Gastroesophageal sphincter (tissue), 4 donors: Measurements from ENCODE around the gene NOX5. TPM values are rescaled to one million over a fixed set of nuclear protein-coding genes. Genes with fewer than 3 reads are reported as not detected.

Experiments
- ATAC-seq: fragments of 150-250 bp; one replicate; pipeline ENCODE4 v1.9.1; 2016; ENCODE audit warnings: mild to moderate bottlenecking, moderate library complexity
- H3K27ac ChIP-seq, 4 donors: fragments of 200-600 bp; sonication (generic) in 3 of 4; 1 replicate in 3 of 4; 2 replicates in 1 of 4; pipeline ENCODE4 v1.5.1; 2016 to 2019
- H3K27me3 ChIP-seq: fragments of 200-600 bp; sonication (generic); one replicate; pipeline ENCODE4 v1.5.1; 2019
- H3K36me3 ChIP-seq, 2 donors: fragments of 200-600 bp; sonication (generic); one replicate each; pipeline ENCODE4 v1.5.1; 2019; ENCODE audit warnings: control low read depth in 1 of 2
- H3K4me1 ChIP-seq, 3 donors: fragments of 200-600 bp; sonication (generic); 1 replicate in 2 of 3; 2 replicates in 1 of 3; pipeline ENCODE4 v1.5.1; 2016 to 2019; ENCODE audit warnings: control low read depth in 2 of 3
- H3K4me3 ChIP-seq, 2 donors: fragments of 200-600 bp; sonication (generic); one replicate each; pipeline ENCODE4 v1.5.1; 2019; ENCODE audit warnings: mild to moderate bottlenecking in 1 of 2, moderate library complexity in 1 of 2
- H3K9me3 ChIP-seq, 3 donors: fragments of 200-600 bp; sonication (generic); one replicate each; pipeline ENCODE4 v1.5.1; 2017 to 2019; ENCODE audit warnings: control low read depth in 2 of 3
- EP300 ChIP-seq: sonication (generic); formaldehyde crosslinking; IDR thresholded peaks from one replicate; pipeline ENCODE4 v1.6.1; 2017; ENCODE audit warnings: antibody characterized with exemption, mild to moderate bottlenecking
- POLR2A ChIP-seq, 2 donors: fragments of 450-650 bp; IDR thresholded peaks; one replicate each; pipeline ENCODE4 v1.6.1; 2017; ENCODE audit warnings: antibody characterized with exemption in 2 of 2, mild to moderate bottlenecking in 2 of 2, moderate library complexity in 1 of 2
- POLR2AphosphoS5 ChIP-seq: sonication (generic); formaldehyde crosslinking; IDR thresholded peaks from one replicate; pipeline ENCODE4 v1.6.1; 2017; ENCODE audit warnings: antibody characterized with exemption
- WGBS, 2 donors: methylation state at CpG; one replicate each; pipeline ENCODE4 v1.1.5; 2018; ENCODE audit warnings: low coverage in 1 of 2; 5-methylcytosine and 5-hydroxymethylcytosine counted together
- total RNA-seq, 4 donors: library from RNA; depleted of rRNA; stranded (reverse); fragments of >200 nt; gene quantifications; one replicate each; pipeline ENCODE4 v1.1.0, GENCODE V29; 2016
- TF ChIP-seq, protein P1 (sequence below), 4 experiments: fragments of 200-600 bp in 2 of 4; fragments of 450-650 bp in 2 of 4; sonication (generic) in 1 of 4; IDR thresholded peaks; one replicate each; pipeline ENCODE4 v1.5.1; 2017 to 2019; ENCODE audit warnings: antibody characterized with exemption in 4 of 4, mild to moderate bottlenecking in 2 of 4, moderate library complexity in 2 of 4

Gene NOX5
- total RNA-seq, 4 donors from 2014 or later: 0.12 to 0.54 TPM; not detected in 2

DNA sequence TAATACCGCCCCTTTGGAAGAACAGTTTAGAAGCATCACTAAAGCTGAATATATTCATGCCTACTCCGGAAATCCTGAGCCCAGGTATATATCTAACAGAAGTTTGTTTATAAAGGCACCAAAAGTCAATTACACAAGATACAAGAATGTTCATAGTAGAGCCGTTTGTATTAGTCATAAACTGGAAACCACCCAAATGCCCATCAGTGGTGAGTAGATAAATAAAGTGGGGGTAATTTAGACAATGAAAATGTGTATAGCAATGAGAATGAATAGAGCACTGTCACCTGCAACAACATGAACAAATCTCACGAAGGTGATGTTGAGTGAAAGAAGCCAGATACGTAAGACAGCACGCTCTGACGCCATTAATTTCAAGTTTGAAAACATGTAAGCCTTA, 77.7 kb downstream of the NOX5 start:
- TF ChIP-seq EP300 (no peak), POLR2A (IDR thresholded peaks at IDR 0.05) (no peak), POLR2AphosphoS5 (no peak)
- TF ChIP-seq, protein P1, sequence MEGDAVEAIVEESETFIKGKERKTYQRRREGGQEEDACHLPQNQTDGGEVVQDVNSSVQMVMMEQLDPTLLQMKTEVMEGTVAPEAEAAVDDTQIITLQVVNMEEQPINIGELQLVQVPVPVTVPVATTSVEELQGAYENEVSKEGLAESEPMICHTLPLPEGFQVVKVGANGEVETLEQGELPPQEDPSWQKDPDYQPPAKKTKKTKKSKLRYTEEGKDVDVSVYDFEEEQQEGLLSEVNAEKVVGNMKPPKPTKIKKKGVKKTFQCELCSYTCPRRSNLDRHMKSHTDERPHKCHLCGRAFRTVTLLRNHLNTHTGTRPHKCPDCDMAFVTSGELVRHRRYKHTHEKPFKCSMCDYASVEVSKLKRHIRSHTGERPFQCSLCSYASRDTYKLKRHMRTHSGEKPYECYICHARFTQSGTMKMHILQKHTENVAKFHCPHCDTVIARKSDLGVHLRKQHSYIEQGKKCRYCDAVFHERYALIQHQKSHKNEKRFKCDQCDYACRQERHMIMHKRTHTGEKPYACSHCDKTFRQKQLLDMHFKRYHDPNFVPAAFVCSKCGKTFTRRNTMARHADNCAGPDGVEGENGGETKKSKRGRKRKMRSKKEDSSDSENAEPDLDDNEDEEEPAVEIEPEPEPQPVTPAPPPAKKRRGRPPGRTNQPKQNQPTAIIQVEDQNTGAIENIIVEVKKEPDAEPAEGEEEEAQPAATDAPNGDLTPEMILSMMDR (IDR thresholded peaks at IDR 0.05): no peak
- no peak for ATAC-seq
- Histone ChIP-seq H3K4me1 (peaks cover 0 to 6% (median 0%) of the 10 kb centered on the region in 3 donors), H3K36me3 (no peaks in the 10 kb centered on the region), H3K27me3 (peaks cover 12% of the 10 kb centered on the region), H3K4me3 (no peak overlapping the region), H3K9me3 (no peaks in the 10 kb centered on the region), H3K27ac (no peak overlapping the region)
- WGBS, 2 donors: 67 to 70% methylated on average over 6 to 7 of the region's 7 CpGs

DNA sequence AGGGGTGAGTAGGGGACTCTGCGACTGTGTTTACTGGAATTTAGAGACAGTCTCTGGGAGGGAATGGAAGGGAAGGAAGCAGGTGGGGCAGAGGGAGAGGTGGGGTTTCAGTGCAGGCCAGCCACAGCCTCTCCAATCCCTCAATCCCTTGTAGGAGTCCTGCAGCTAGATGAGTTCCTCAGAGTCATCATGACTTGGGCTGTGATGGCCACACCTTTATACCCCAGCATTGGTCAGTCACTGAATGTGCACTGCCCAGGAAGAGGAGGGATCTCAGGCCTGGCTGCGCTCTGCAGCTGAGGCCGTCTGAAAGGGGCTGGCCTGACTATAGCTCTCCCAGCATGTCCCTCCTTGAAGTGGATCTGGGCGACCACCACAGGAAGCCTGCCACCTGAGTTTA, 78.6 kb downstream of the NOX5 start:
- ATAC-seq: no peak
- 50% methylated on average over 3 of the region's 4 CpGs; no CpG with 5 or more reads in 1 of the 2 donors for WGBS, 2 donors
- no peak overlapping the region for H3K4me3 ChIP-seq

DNA sequence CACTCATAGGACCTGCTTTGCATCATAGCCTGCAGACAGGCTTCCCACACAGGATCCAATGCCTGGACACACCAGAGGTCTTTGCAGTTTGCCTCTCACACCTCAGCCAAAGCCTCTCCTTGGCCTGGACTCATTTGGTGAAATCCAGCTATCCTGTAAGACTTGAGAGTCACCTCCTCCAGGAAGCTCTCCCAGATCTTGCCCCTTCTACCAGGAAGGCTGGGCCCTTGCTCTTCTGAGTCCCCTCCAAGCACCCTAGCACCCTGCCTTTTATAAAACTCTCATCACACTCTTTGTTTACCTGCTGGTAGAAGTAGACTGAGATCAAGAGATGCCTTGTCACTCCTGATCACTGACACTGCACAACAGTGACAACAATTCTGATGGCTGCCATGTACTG, 79.1 kb downstream of the NOX5 start:
- H3K4me3 ChIP-seq: no peak overlapping the region
- H3K4me1 ChIP-seq: peaks cover 0 to 6% (median 0%) of the 10 kb centered on the region in 3 donors
- no peak for ATAC-seq
- peaks cover 12% of the 10 kb centered on the region for H3K27me3 ChIP-seq
- H3K27ac ChIP-seq: no peak overlapping the region
- no peaks in the 10 kb centered on the region for H3K9me3 ChIP-seq
- TF ChIP-seq, protein P1 (IDR thresholded peaks at IDR 0.05): no peak
- TF ChIP-seq POLR2AphosphoS5 (no peak), POLR2A (IDR thresholded peaks at IDR 0.05) (no peak), EP300 (no peak)
- no peaks in the 10 kb centered on the region for H3K36me3 ChIP-seq

More for the DNA sequence above, 78.6 kb downstream of the NOX5 start:
- Histone ChIP-seq H3K9me3 (no peaks in the 10 kb centered on the region), H3K4me1 (peaks cover 0 to 6% (median 0%) of the 10 kb centered on the region in 3 donors), H3K36me3 (no peaks in the 10 kb centered on the region), H3K27ac (no peak overlapping the region), H3K27me3 (peaks cover 12% of the 10 kb centered on the region)
- no peak for TF ChIP-seq POLR2AphosphoS5
- TF ChIP-seq POLR2A (IDR thresholded peaks at IDR 0.05): no peak
- TF ChIP-seq EP300: no peak
- TF ChIP-seq, protein P1 (IDR thresholded peaks at IDR 0.05): no peak

DNA sequence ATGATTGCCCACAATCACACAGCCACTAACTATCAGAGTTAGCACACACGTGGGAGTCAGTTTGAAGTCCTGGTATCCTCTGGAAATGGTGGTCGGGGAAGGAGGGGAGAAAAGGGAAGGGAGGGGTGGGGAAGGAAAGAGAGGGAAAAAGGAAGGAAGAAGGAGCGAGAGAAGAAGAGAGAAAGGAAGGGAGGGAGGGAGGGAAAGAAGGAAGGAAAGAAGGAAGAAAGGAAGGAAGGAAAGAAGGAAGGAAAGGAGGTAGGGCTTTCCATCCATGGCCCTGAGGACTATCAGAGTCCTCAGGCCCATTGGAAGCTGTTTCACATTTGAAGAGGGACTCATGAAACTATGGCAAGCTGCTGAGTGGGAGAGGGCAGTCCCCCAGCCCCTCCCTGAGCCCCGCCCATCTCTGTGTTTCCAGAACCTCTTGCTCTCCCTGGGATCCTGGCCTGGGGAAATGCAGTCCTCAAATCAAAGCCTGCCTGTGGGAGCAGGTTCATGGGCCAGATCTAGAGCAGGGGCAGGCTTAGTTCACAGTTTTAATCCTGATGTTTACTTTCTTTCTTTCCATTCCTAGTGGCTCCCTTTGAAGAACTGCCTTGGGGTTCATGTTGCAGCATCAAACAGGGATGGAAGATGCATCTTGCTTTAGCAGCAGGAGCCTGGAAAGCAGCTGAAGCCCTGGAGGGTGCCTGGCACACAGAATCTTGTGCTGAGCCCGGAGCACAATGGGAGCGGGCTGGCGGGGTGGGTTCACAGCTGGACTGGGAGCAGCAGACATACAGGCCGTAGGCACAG, 79.8 kb downstream of the NOX5 start:
- H3K9me3 ChIP-seq: no peaks in the 10 kb centered on the region
- no peaks in the 10 kb centered on the region for H3K36me3 ChIP-seq
- WGBS, 2 donors: 61 to 83% methylated on average over 2 to 4 of the region's 8 CpGs
- no peak overlapping the region for H3K4me3 ChIP-seq
- peaks cover 0 to 6% (median 0%) of the 10 kb centered on the region in 3 donors for H3K4me1 ChIP-seq
- no peak for ATAC-seq
- H3K27me3 ChIP-seq: peaks cover 6% of the 10 kb centered on the region
- no peak overlapping the region for H3K27ac ChIP-seq
- TF ChIP-seq EP300: no peak

DNA sequence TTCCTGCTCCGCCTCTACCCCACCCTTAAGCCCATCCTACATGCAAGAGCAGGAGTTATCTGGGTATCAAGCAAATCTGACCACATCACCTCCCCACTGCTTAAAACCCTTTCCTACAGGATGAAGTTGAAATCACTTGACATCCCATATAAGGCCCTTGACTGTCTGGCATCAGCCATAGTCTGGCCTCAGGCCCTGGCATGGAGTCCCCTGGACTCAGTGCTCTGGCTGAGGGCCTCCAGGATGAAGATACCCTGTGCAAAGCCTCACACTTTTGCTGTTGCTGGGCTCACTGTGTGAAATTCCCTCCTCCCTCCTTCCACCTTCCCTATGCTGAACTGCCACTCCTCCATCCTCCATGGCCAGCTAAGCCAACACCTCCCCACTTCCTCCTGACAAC, 80.8 kb downstream of the NOX5 start:
- Histone ChIP-seq H3K9me3 (no peaks in the 10 kb centered on the region), H3K4me3 (no peak overlapping the region), H3K36me3 (no peaks in the 10 kb centered on the region), H3K27ac (no peak overlapping the region), H3K4me1 (peaks cover 0 to 6% (median 0%) of the 10 kb centered on the region in 3 donors), H3K27me3 (no peaks in the 10 kb centered on the region)
- TF ChIP-seq EP300 (no peak), POLR2A (IDR thresholded peaks at IDR 0.05) (no peak), POLR2AphosphoS5 (no peak)
- TF ChIP-seq, protein P1 (IDR thresholded peaks at IDR 0.05): no peak
- 100% methylated on average over 1 of the region's 1 CpG for WGBS, 2 donors
- ATAC-seq: no peak
